Measurements from ENCODE around the gene OMP.

DNA sequence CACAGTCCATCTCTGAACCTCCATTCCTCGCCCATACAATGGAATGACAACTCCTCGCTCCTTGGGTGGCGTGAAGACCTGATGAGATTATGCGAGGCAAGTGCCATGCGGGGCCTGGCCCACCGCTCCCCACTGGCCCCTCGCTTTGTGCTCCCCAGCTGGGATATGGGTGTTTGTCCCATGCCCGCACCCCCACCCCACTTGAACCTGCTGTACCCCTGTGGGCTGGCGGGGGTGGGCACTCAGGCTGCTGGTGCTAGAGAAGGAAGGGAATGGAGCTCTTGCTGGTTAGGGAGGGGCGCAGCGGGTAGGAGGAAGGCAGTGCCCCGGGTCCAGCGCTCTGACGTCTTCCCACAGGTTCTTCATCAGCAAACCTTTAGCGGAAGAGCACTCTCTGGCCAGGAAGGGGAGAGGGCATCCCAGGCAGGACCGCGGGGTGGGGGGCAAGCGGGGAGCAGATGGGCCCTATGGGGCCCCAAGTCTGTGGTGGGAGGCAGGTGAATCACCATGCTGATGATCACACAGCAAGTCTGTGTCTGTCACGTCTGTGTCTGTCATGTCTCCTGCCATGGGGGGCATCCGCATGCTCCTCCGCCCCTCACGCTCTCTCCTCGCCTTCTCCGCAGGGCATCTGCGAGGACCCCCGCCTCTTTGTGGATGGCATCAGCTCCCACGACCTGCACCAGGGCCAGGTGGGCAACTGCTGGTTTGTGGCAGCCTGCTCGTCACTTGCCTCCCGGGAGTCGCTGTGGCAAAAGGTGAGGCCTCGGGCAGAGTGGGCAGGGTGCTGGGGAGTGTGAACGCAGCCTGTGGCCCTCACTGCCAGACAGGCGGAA is 9.4 kb upstream of the OMP start:
- TF ChIP-seq POLR2A (IDR thresholded peaks at IDR 0.05): no peak
- TF ChIP-seq, protein P1, sequence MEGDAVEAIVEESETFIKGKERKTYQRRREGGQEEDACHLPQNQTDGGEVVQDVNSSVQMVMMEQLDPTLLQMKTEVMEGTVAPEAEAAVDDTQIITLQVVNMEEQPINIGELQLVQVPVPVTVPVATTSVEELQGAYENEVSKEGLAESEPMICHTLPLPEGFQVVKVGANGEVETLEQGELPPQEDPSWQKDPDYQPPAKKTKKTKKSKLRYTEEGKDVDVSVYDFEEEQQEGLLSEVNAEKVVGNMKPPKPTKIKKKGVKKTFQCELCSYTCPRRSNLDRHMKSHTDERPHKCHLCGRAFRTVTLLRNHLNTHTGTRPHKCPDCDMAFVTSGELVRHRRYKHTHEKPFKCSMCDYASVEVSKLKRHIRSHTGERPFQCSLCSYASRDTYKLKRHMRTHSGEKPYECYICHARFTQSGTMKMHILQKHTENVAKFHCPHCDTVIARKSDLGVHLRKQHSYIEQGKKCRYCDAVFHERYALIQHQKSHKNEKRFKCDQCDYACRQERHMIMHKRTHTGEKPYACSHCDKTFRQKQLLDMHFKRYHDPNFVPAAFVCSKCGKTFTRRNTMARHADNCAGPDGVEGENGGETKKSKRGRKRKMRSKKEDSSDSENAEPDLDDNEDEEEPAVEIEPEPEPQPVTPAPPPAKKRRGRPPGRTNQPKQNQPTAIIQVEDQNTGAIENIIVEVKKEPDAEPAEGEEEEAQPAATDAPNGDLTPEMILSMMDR (IDR thresholded peaks at IDR 0.05): no peak
- TF ChIP-seq POLR2AphosphoS5 (IDR thresholded peaks at IDR 0.05): no peak
